Subcutaneous adipose tissue (tissue), 4 donors: Measurements from ENCODE around the gene CDH4. TPM values are rescaled to one million over a fixed set of nuclear protein-coding genes. Genes with fewer than 3 reads are reported as not detected.

Experiments
- CTCF ChIP-seq: fragments of 450-650 bp; IDR thresholded peaks from one replicate; pipeline ENCODE4 v1.5.1; 2016; ENCODE audit warnings: low read depth, mild to moderate bottlenecking, control low read depth, antibody characterized with exemption, moderate library complexity
- total RNA-seq, 4 donors: library from RNA; depleted of rRNA; stranded (reverse); fragments of >200 nt; gene quantifications; one replicate each; pipeline ENCODE4 v1.1.0, GENCODE V29; 2016

Gene CDH4
- total RNA-seq, 4 donors from 2014 or later: not detected

GRCh38 chr20:61690150-61690549 lies 438.1 kb downstream of the CDH4 start:
- TF ChIP-seq CTCF: no peak

GRCh38 chr20:61690993-61691838 lies 439.2 kb downstream of the CDH4 start:
- TF ChIP-seq CTCF: no peak

- no peak for TF ChIP-seq CTCF
Measured at GRCh38 chr20:61691978-61692377, 439.9 kb downstream of the CDH4 start.

GRCh38 chr20:61692479-61692878 lies 440.4 kb downstream of the CDH4 start:
- TF ChIP-seq CTCF: no peak

- TF ChIP-seq CTCF: no peak
Measured at GRCh38 chr20:61693055-61693600, 441.1 kb downstream of the CDH4 start.

- TF ChIP-seq CTCF: no peak
Measured at GRCh38 chr20:61694682-61695081, 442.6 kb downstream of the CDH4 start.

GRCh38 chr20:61695741-61696140 lies 443.7 kb downstream of the CDH4 start:
- TF ChIP-seq CTCF: no peak
